Measurements from ENCODE around the gene SLC32A1.

SLC32A1 gene, protein sequence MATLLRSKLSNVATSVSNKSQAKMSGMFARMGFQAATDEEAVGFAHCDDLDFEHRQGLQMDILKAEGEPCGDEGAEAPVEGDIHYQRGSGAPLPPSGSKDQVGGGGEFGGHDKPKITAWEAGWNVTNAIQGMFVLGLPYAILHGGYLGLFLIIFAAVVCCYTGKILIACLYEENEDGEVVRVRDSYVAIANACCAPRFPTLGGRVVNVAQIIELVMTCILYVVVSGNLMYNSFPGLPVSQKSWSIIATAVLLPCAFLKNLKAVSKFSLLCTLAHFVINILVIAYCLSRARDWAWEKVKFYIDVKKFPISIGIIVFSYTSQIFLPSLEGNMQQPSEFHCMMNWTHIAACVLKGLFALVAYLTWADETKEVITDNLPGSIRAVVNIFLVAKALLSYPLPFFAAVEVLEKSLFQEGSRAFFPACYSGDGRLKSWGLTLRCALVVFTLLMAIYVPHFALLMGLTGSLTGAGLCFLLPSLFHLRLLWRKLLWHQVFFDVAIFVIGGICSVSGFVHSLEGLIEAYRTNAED

DNA sequence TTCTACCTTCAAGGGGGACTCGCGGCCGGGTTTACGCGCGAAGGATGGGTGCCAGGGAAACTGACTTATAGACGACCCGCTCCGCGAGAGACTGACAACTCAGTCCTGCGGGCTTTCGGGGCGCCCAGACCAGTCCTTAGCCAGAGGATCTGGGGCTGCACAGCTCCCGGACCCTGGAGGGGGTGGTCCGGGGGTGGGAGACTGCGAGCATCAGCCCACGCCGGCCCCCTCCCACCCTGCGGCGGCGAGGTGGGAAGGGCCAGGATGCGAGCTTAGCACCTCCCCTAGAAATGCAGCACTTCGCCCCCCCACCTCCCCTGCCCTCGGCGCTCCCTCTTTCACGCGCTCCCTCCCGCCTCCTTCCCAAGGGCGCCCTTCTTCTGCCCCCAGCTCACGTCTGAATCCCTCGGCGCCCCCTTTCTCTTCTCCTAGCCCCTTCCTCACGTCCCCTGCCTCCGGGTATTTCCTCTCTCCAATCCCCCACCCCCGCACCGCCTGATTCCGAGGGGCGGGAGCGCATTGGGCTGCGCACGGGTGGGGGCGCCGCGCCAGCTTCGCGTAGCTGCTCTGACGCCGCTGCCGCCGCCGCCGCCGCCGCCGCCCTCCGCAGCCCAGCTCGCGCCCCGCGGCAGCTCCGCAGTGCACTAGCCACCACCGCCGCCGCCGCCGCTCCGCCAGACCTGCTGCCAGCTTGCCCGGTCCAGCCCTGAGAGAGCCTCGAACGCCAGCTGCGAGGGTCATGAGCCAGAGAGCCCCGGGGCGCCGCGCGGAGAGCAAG lies at the start of gene SLC32A1:
Gene SLC32A1, plus strand, starts transcription at position 639 of the 778 bp plus-strand sequence. CDS start 239 bp downstream, outside the sequence.
- peak; percentile 14 for DNase-seq (ENCODE audit: low spot score)

DNA sequence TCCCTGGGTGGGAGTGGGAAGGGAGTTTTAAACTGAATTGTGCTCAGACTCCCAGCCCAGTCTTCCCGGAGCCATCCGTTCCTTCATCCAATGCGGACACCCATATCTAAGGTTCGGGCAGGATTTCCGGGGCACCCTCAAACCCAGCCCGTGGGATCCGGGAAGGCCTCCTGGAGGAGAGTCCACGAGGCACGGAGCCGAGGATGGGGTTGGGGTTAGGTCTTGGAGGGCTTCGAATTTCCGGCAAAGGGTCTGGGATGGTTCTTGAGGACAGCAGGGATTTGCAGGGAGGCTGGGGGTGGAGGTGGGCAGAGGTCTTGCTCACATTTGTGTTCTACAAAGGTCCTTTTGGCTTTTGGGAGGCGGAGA lies 49.5 kb upstream of the SLC32A1 start:
- no peak for DNase-seq (ENCODE audit: low spot score)

DNA sequence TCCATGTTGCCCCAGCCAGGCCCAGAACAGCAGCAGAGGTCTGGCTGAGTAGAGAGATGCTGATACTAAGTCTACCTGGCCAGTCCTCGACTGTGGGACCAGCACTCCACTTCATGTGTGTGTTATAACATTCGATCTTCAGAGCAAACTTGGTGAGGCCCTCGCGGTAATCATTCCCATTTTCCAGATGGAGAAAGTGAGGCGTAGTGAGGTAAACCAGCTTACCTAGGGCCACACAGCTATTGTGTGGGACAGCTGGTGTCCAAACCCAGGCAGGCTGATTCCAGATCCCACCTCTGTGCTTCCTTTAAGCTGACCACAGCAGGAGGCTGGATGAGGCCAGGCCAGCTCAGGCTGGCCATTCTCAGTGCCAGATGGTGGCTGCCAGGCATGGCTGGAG lies 47.7 kb upstream of the SLC32A1 start:
- DNase-seq (ENCODE audit: low spot score), result no peak

DNA sequence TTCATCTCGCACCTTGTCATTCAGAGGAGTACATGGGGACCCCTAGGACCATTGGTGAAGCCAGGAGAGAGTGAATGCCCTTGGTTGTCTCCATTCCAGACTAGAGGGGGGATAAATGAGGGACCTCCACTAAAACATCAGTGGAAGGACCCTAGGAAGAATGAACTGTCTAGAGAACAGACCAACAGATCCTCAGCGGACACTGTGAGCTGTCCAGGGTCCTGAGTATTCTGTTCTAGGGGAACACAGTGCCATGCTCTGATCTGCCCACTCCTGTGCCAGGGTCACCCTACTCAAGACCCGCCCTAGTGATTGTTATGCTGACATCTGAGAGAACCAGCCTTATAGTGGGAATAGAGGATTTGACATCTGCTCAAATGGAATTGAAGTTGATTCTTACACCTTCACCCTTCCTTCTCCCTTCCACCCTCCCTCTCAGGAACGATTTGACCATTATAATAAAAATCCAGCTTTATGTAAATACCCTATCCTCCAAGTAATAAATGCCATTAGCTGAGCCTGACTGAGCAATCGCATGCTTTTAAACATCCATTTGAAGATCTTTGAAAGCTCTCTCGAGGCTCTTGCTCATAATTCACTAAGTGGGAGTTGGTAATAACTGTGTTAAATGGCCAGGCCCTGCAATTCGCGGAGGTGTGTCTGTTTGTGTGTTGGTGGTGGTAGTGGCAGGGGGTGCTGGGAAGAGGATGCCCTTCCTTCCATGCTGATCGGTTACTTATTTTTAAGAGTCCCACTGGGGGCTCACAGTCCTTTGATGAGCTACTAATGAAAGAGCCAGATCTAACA lies 43.6 kb upstream of the SLC32A1 start:
- peak; percentile 40 for DNase-seq (ENCODE audit: low spot score)

DNA sequence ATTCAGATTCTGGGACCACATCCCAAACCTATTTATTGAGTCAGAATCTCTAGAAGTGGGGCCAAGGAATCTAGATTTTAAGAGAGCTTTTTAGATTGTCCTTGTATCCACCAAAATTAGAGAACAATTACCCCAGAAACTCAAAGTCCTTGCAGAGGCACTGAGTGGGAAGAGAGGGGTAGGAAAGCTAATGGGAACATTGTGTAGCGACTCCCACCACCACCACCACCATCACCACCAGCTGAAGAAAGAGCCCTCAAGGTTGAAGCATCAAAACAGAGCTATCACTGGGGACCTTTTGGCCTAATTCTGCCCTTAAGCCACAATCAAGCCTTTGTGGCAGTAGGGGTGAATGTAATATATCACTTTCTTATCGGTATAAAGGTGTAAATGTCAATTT lies 39.0 kb upstream of the SLC32A1 start:
- DNase-seq (ENCODE audit: low spot score), result no peak

DNA sequence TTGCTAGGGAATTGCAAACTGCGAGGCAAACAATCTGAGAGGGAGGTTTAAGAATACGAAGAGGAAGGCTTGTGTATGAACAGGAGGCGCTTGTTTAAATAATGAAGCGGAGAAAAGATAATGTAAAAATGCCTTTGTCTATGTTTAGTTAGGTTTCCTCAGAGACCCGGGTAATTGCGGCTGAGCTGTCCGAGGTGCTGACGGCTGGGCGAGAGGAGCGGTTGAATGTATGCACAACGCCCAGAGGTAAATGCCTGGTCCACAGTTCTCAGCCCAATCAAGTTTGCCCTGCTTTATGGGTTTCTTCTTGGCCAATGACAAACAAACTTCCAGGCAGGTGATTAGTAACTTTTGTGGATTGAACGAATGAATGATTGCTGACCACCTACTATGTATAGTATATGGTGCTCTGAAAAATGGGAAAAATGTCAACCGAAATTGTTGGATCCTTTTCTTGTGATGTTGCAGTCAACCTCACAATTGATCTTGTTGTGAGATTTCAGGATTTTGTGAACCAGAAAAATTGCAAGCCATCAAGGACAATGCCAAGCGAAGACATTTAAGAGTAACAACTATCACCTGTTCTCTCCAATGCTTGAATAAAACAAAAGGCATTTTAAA lies 38.3 kb upstream of the SLC32A1 start:
- peak; percentile 64 for DNase-seq (ENCODE audit: low spot score)

DNA sequence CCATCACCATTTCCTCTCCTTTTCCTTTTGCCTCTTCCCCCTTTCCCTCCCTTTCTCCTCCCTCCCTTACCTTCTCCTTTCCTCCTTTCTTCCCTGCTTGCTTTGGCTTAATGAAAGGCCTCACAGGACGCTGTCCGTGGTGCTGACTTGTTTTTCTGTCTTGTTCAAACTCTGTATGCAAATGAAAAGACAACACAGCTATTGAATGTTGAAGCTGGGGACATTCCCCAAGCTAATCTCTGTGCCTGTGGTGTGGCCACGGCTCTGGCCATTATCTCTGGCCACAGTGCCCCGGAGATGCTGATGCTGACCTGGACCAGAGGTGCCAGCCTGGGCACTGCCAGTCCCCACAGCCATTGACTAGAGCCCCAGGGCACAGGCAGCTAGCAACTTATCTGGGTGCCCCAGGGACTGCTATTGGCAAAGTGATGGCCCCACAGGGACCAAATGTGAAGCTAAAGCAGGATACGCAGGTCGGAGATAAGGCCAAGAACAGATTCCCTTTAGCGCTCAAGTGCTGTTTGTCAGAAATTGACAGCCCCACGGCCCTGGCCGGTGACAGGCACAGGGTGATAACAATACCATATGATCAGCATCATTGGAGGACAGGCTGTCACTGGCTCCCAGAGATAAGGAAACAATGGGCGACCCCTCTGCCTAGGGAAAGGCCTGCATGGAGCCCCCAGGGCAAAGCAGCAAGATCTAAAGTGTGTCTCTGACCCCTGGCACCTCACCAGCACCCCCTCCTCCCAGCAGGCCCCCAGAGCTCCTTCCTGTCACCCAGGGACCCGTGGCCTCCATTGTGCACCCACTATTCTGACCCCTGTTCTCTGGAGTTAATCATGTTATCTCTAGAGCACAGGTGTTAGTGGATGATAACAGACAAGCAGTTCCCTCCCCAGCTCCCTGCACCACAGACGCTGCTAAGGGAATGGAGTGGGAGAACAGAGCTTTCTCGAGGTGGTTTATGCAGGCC lies 31.6 kb upstream of the SLC32A1 start:
- peak; percentile 39 for DNase-seq (ENCODE audit: low spot score)

DNA sequence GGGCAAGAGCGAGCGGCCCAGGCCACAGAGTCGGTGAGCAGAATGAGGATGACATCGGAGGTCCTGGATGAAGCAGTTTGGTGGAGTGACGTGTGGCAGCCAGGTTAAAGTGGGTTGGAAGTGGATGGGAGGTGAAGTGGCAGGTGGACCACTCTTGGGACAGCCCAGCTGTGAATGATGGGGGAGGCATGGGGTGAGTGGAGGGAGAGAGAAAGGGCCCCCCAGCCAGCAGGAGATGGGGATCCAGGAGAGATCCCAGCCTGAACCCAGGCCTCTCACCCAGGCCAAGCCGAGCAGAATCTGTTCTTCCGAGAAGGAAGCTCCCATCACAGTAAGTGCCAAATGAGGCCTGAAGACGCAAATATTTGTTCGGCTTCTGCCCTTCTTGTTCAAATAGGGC lies 27.0 kb upstream of the SLC32A1 start:
- DNase-seq (ENCODE audit: low spot score), result no peak

DNA sequence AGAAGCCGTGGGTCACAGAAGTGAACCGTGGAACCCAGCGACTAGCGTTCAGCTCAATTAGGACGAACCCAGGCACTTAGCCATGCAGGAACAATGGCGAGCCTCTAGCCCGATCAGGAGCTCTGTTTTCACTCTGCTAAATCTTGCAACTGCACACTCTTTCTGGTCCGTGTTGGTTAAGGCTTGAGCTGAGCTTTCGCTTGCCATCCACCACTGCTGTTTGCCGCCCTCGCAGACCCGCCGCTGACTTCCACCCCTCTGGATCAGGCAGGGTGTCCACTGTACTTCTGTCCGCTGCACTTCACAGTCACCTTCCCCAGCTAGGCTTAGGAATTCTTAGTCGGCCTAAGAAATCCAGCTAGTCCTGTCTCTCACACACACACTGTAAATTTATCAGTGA lies 25.7 kb upstream of the SLC32A1 start:
- DNase-seq (ENCODE audit: low spot score), result no peak

DNA sequence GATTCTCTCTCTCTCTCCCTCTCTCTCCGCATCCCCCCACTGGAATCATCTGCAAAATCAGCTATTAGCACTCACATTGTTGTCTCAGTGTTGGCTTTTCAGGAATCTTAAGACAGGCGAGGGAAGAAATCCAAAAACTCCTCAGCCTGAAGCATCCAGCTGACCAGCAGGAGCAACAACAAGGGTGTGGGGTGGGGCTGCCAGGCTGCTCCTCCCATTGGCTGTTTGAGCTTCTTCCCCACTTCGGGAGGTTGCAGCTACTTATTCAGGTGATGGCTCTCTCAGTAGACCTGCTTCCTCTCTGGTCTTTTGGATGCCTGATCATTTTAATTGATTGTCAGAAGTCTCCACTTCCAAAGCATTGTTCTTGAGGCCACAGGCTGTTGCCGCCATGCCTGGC lies 24.1 kb upstream of the SLC32A1 start:
- no peak for DNase-seq (ENCODE audit: low spot score)

DNA sequence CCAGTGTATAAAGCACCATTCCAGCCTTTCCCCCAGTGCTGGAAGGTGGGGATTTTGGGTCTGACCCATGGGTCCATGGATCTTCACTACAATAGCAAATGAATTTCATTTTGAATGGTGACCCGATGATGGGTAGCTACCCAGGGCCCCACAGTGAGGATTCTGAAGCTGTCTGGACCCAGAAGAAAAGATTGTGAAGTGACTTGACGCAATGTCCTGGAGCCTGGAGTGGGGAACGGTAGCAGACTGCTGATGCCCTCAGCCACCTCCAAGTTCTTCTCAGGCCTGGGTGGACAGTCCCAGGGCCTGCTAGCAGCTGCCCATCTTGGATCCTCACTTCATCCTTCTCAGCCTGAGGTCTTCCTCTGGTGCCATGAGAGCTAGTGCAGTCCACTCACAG lies 23.4 kb upstream of the SLC32A1 start:
- DNase-seq (ENCODE audit: low spot score), result no peak

DNA sequence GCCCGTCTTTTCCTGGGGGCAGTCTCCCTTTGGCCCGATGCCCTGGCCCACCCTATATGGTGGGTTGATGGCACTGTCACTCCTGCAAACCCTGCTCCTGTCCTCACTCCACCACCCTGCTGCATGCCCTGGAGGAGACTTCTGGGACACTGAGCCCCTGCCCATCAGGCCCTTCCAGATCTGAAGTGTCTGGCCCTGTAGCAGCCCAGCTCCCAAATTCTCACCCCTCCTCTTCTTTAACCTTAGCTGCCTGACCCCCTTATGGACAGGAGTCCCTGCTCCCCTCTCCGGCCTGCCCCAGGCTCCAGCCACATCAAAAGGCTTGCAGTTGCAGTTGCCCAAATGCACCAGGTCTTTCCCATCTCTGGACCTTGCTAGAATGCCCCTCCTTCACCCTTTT lies 20.8 kb upstream of the SLC32A1 start:
- DNase-seq (ENCODE audit: low spot score), result no peak

DNA sequence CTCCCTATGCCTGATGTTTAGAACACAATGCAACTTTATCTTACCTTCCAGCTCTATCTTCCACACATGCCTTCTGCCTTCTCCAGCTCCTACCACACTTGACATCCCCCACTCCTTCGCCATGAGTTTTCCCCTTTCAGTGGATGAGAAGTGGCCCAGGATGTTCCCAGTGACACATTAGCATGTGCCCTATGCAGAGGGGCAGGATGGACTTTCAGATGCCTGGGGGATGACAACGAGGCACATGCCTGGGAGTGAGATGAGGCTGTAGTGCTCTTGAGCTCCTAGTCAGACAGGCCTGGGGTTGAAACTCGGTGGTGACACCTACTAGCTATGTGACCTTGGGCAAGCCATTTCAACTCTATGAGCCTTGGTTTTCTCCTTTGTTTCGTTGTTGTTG lies 20.1 kb upstream of the SLC32A1 start:
- no peak for DNase-seq (ENCODE audit: low spot score)

DNA sequence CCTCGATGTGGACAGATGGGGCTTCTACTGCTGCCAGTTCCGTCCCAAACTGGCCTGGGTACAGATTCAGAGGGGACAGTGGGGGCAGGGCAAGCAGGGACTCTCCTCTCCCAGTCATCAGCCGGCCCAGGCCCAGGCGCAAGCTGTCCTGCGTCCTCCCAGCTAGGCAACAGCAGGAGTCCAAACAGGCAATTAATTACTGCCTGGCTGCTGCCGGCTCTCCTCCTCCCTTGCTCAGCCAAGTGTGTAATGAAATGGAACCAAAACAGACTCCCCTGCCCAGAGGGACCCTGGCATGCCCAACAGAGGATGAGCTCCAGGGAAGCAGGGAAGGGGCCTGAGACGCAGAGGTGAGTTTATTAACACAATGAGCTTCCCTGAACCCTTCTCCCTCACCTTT lies 17.8 kb upstream of the SLC32A1 start:
- DNase-seq (ENCODE audit: low spot score), result no peak

DNA sequence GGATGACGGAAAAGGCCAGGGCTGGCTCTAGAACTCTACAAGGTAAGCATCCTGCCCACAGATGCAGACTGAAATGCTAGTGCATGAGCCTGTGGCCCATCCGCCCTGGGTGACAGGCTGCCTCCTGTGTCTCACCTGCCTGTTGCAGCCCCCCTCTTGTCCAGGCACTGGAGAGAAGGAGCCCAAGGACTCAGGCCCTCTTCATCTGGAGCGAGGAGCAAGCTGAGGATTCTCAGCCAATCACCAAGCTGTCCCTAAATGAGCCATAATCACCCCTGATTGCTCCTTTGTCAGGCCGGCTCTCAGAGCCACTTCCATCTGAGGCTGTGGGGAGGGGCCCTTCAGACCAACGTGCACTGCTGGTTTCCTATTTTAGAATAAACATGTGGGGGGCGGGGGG lies 10.0 kb upstream of the SLC32A1 start:
- no peak for DNase-seq (ENCODE audit: low spot score)

DNA sequence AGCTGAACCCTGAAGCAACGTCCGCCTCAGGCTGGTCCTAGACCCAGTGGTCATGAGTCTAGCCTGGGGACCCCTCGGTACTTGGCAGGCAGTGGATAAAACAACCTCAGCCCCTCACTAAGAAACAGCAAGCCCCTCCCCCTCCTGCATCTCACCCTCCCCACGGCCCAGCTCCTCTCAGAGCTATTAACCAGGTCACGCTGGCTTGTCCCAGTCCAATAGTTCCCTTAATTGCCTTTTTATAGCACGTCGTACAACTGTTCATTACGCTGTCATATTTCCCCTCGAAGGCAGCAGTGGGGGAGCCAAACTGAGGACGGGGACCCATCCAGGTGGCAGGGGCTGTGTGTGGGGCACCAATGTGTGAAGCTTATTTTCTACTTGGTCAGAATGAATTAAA lies 8.6 kb upstream of the SLC32A1 start:
- DNase-seq (ENCODE audit: low spot score), result no peak

DNA sequence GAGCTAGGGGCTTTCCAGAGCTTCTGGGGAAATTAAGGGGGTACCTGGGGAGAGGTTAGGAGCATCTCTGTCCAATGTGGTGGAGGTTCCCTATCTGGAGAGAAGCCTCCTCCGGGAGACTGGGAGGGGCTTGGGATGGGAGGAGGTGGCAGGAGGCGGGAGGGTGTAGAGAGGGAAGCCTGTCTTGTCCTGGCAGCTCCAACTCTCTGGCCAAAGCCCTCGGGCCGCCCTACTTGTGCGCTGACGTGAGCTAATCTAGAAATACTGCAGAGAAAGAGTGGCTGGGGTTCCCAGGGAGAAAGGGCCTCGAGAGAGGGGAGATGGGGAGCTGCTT lies 1.6 kb upstream of the SLC32A1 start:
- DNase-seq (ENCODE audit: low spot score), result no peak

DNA sequence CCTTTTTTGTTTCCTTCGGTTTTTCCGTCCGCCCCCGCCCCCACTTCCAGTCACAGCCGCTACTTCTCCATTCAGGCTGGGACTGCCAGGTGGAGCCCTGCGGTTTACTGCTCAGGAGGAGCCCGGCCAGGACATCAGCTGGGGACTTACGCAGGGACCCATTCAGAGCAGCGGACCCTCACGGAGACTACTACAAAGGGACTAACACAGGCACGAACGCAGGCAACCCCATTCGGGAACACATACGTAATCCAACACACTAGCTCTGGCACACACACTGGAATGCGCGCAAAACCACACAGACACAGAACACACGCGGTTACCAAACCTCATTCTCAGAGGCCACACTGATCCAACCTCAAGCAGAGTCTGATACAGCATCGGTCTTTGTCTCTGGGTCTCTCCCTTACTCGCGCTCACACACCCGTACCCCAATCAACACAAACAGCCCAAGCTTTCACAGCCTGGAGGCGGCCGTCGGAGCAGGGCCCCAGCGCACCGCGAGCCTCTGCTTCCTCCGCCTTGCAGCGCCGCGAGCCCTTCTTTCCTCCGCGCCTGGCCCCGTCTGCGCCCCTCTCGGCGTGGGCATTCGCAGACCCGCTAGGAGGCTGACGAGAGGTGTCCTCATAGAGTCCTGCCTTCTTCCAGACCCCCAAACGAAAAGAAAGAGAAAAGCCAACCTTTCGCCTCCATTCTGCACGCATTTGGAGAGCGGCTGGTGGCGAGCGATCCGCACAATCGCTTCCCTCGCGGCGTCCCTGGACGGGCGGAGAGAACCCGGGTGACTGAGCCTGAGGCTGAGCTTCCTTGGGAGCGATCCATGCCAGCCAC lies 1.1 kb upstream of the SLC32A1 start:
- DNase-seq (ENCODE audit: low spot score), result peak; percentile 30

DNA sequence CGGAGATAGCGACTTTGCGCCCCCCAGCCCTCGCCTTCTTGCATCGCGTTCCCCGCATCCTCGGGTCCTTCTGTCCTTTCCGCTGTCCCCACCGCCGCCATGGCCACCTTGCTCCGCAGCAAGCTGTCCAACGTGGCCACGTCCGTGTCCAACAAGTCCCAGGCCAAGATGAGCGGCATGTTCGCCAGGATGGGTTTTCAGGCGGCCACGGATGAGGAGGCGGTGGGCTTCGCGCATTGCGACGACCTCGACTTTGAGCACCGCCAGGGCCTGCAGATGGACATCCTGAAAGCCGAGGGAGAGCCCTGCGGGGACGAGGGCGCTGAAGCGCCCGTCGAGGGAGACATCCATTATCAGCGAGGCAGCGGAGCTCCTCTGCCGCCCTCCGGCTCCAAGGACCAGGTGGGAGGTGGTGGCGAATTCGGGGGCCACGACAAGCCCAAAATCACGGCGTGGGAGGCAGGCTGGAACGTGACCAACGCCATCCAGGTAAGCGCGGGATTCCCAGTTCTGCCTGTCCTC lies 401 bp downstream of the SLC32A1 start:
- DNase-seq (ENCODE audit: low spot score), result no peak

All from AG08396 (cell line).